Ishikawa (cell line): ENCODE data around the gene GORAB.

Source experiments
- CEBPB ChIP-seq: IDR thresholded peaks from 2 replicates; pipeline ENCODE4 v1.6.1; 2012
- CREB1 ChIP-seq: IDR thresholded peaks from 2 replicates; pipeline ENCODE4 v1.6.1; 2012; ENCODE audit warnings: low read depth
- EGR1 ChIP-seq: IDR thresholded peaks from 2 replicates; pipeline ENCODE4 v1.6.1; 2012
- EP300 ChIP-seq: IDR thresholded peaks from 2 replicates; pipeline ENCODE4 v1.6.1; 2012; ENCODE audit warnings: borderline replicate concordance
- TAF1 ChIP-seq: IDR thresholded peaks from 2 replicates; pipeline ENCODE4 v1.6.1; 2012; ENCODE audit warnings: low read depth, mild to moderate bottlenecking
- TCF12 ChIP-seq: IDR thresholded peaks from 2 replicates; pipeline ENCODE4 v1.6.1; 2012; ENCODE audit warnings: low read depth
- TF ChIP-seq, protein P1 (sequence below): IDR thresholded peaks from 2 replicates; pipeline ENCODE4 v1.6.1; 2012

DNA sequence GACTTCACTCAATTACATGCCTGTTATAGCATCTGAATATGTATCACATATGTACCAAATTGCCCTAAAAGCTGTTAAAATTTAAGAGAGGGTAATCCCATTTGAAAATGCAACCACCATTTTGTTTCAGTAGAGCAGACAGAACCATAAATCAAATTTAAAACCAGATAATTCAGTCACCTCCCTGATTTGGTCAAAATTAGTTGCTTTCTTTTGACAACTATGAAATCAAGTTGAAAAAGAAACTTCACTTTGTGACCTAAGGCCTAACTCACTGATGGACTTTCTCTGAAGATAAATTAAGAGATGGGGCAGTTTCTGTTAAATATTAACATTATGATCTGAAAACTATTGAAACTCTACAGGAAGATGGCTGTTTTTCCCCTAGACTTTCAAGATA lies 6.7 kb downstream of the GORAB start:
- no peak for TF ChIP-seq EP300
- no peak for TF ChIP-seq TAF1
- TF ChIP-seq CEBPB = no peak
- TF ChIP-seq, protein P1, sequence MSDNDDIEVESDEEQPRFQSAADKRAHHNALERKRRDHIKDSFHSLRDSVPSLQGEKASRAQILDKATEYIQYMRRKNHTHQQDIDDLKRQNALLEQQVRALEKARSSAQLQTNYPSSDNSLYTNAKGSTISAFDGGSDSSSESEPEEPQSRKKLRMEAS = no peak
- TF ChIP-seq CREB1 = no peak
- no peak for TF ChIP-seq TCF12
- no peak for TF ChIP-seq EGR1
